Prostate gland (tissue), 2 donors: ENCODE measurements around the gene HTR3E. TPM values are rescaled to one million over a fixed set of nuclear protein-coding genes. Genes with fewer than 3 reads are reported as not detected.

Experiments
- DNase-seq: peaks from one replicate; pipeline ENCODE4 v3.0.0-alpha.2; 2019; ENCODE audit warnings: low spot score
- H3K27ac ChIP-seq, 2 donors: fragments of 200-600 bp; sonication (generic); 2 replicates each; pipeline ENCODE4 v1.5.1; 2017 to 2019
- H3K27me3 ChIP-seq: fragments of 200-600 bp; sonication (generic); replicated peaks from 2 replicates; pipeline ENCODE4 v1.5.1; 2019; ENCODE audit not compliant: insufficient read depth
- H3K36me3 ChIP-seq, 2 donors: fragments of 200-600 bp; sonication (generic); 1 replicate in 1 of 2; 2 replicates in 1 of 2; pipeline versions ENCODE4 v1.5.1 to v1.8.1; 2017 to 2019
- H3K4me1 ChIP-seq: fragments of 200-600 bp; sonication (generic); replicated peaks from 2 replicates; pipeline ENCODE4 v1.5.1; 2019
- H3K4me3 ChIP-seq, 2 donors: fragments of 200-600 bp; sonication (generic); 2 replicates each; pipeline ENCODE4 v1.5.1; 2017 to 2019
- H3K9me3 ChIP-seq: fragments of 200-600 bp; sonication (generic); 2 replicates; pipeline ENCODE4 v1.5.1; 2017
- CTCF ChIP-seq, 4 experiments: fragments of 200-600 bp in 2 of 4; fragments of 450-650 bp in 2 of 4; sonication (generic) in 2 of 4; IDR thresholded peaks; 1 replicate in 3 of 4; 2 replicates in 1 of 4; pipeline ENCODE4 v1.5.1; 2016 to 2019; ENCODE audit warnings: antibody characterized with exemption in 4 of 4, mild to moderate bottlenecking in 2 of 4, moderate library complexity in 2 of 4
- POLR2AphosphoS5 ChIP-seq: sonication (generic); formaldehyde crosslinking; IDR thresholded peaks from one replicate; pipeline ENCODE4 v1.6.1; 2017; ENCODE audit warnings: antibody characterized with exemption
- WGBS: methylation state at CpG from one replicate; pipeline ENCODE4 v1.1.5; 2018; 5-methylcytosine and 5-hydroxymethylcytosine counted together
- intact Hi-C: fragments of 100-400 bp; cut with DNase I; formaldehyde crosslinking; loops from one replicate; pipeline ENCODE4 v1.14.2; 2022
- small RNA-seq, 2 donors: library from RNA; depleted of rRNA; stranded (forward); fragments of <200 nt; gene quantifications; one replicate each; pipeline ENCODE3, GENCODE V24; 2016
- total RNA-seq, 2 donors: library from RNA; depleted of rRNA; stranded (reverse); fragments of >200 nt; gene quantifications; one replicate each; pipeline ENCODE4 v1.1.0, GENCODE V29; 2016

HTR3E gene
- total RNA-seq, 2 donors from 2014 or later: not detected

- no peak for TF ChIP-seq CTCF (IDR thresholded peaks at IDR 0.05)
- TF ChIP-seq POLR2AphosphoS5: peak; percentile 51
- 0% methylated on average over 4 of the region's 6 CpGs for WGBS
- Histone ChIP-seq H3K36me3 (no peaks in the 10 kb centered on the region), H3K27ac (peak overlapping the region; percentile 84 to 91), H3K27me3 (no peaks in the 10 kb centered on the region), H3K4me3 (peak overlapping the region; percentile 78 to 81), H3K4me1 (peaks cover 13% of the 10 kb centered on the region), H3K9me3 (no peaks in the 10 kb centered on the region)
- DNase-seq: peak; percentile 23
- intact Hi-C loops: no loop called here
Observed at GRCh38 chr3:184156522-184156955, 59.7 kb downstream of the HTR3E start.

Small RNA genes lying within 50 kb of the gene (small RNA-seq; reads per million reads assigned to genes)
- gene RF00019: 0 reads per million in 2 donors

Other genes with a start within 250 kb of the HTR3E start
- gene PARL, start 212.2 kb upstream of the HTR3E start, total RNA-seq: 10 to 100 TPM; 31.5 to 44.3 TPM
- gene ABCC5, start 79.2 kb upstream of the HTR3E start, total RNA-seq: 10 to 100 TPM; 17.9 to 43.6 TPM
- not detected for gene HTR3D, start 65.3 kb upstream of the HTR3E start, total RNA-seq
- under 1 TPM in 1 of 2 donors, not detected in 1; 0.50 TPM for gene HTR3C, start 44.0 kb upstream of the HTR3E start, total RNA-seq
- 10 to 100 TPM; 54.9 to 61.5 TPM for gene EIF2B5, start 38.3 kb downstream of the HTR3E start, total RNA-seq
- gene DVL3, start 58.3 kb downstream of the HTR3E start, total RNA-seq: 10 to 100 TPM; 61.7 to 95.1 TPM
- 100 to 1,000 TPM; 183 to 307 TPM for gene AP2M1, start 77.8 kb downstream of the HTR3E start, total RNA-seq
- 100 to 1,000 TPM in 1 of 2 donors, 10 to 100 TPM in 1; 62.9 to 103 TPM for gene ABCF3, start 89.1 kb downstream of the HTR3E start, total RNA-seq
- gene VWA5B2, start 132.5 kb downstream of the HTR3E start, total RNA-seq: 1 to 10 TPM in 1 of 2 donors, under 1 TPM in 1; 0.46 to 7.8 TPM
- gene ALG3, start 151.9 kb downstream of the HTR3E start, total RNA-seq: 10 to 100 TPM; 78.4 to 79.4 TPM
- gene EEF1AKMT4, start 152.6 kb downstream of the HTR3E start, total RNA-seq: 1 to 10 TPM; 6.1 TPM
- under 1 TPM in 1 of 2 donors, not detected in 1; 0.82 TPM for gene CAMK2N2, start 164.5 kb downstream of the HTR3E start, total RNA-seq
- gene ECE2, start 179.0 kb downstream of the HTR3E start, total RNA-seq: under 1 TPM in 1 of 2 donors, not detected in 1; 0.57 TPM
- 100 to 1,000 TPM; 230 to 272 TPM for gene PSMD2, start 202.2 kb downstream of the HTR3E start, total RNA-seq
- 100 to 1,000 TPM; 331 to 370 TPM for gene EIF4G1, start 217.5 kb downstream of the HTR3E start, total RNA-seq
- 10 to 100 TPM; 22.0 to 71.0 TPM for gene FAM131A, start 240.5 kb downstream of the HTR3E start, total RNA-seq